PC-9 (cell line): Measurements from ENCODE around the gene COX7C. TPM values are rescaled to one million over a fixed set of nuclear protein-coding genes. Genes with fewer than 3 reads are reported as not detected.

Experiments
- BruUV-seq: library from RNA; stranded (reverse); fragments of 400-500 nt; replicated peaks from 2 replicates; lab custom pipeline; 2021; lab: Mats Ljungman, UMichigan
- CTCF ChIA-PET: fragments of 300-600 bp; sonication (Branson Sonifier 250); formaldehyde crosslinking; loops from one replicate; lab custom pipeline; 2022; ENCODE audit warnings: antibody characterized with exemption; lab: Charles Lee
- POLR2A ChIA-PET: fragments of 300-600 bp; sonication (Branson Sonifier 250); formaldehyde crosslinking; loops from one replicate; lab custom pipeline; 2022; ENCODE audit warnings: antibody characterized with exemption; ENCODE audit not compliant: unreplicated experiment; lab: Charles Lee
- DNase-seq, 2 experiments: peaks; one replicate each; pipeline versions ENCODE4 v3.0.0 to v3.0.0-alpha.2; 2015 to 2022; ENCODE audit warnings: mixed read lengths in 1 of 2
- H2AFZ ChIP-seq: fragments of 200-600 bp; sonication (generic); 2 replicates; pipeline ENCODE4 v1.8.1; 2017; ENCODE audit warnings: antibody characterized with exemption
- H3F3A ChIP-seq: fragments of 200-600 bp; sonication (generic); 2 replicates; pipeline ENCODE4 v1.8.1; 2017; ENCODE audit warnings: antibody characterized with exemption, mild to moderate bottlenecking, low read depth; ENCODE audit not compliant: insufficient read depth
- H3K27ac ChIP-seq: fragments of 200-600 bp; sonication (generic); 2 replicates; pipeline ENCODE4 v1.6.1; 2016; ENCODE audit warnings: mixed run types
- H3K27me3 ChIP-seq: fragments of 200-600 bp; sonication (generic); 2 replicates; pipeline ENCODE4 v1.6.1; 2016; ENCODE audit warnings: low read depth, mixed run types; ENCODE audit not compliant: insufficient read depth
- H3K36me3 ChIP-seq: fragments of 200-600 bp; sonication (generic); 2 replicates; pipeline ENCODE4 v1.6.1; 2016; ENCODE audit warnings: low read depth, mixed run types
- H3K4me1 ChIP-seq: fragments of 200-600 bp; sonication (generic); replicated peaks from 2 replicates; pipeline ENCODE4 v1.6.1; 2016; ENCODE audit warnings: mixed run types; ENCODE audit not compliant: insufficient read depth
- H3K4me2 ChIP-seq: fragments of 200-600 bp; sonication (generic); 2 replicates; pipeline ENCODE4 v1.6.1; 2017; ENCODE audit warnings: mixed run types
- H3K4me3 ChIP-seq: fragments of 200-600 bp; sonication (generic); 2 replicates; pipeline ENCODE4 v1.6.1; 2016; ENCODE audit warnings: mixed run types
- H3K79me2 ChIP-seq: fragments of 200-600 bp; sonication (generic); 2 replicates; pipeline ENCODE4 v1.6.1; 2017; ENCODE audit warnings: low read depth, mixed run types
- H3K9me2 ChIP-seq: fragments of 200-600 bp; sonication (generic); 2 replicates; pipeline ENCODE4 v1.8.1; 2017; ENCODE audit warnings: mild to moderate bottlenecking; ENCODE audit not compliant: insufficient read depth
- H3K9me3 ChIP-seq: fragments of 200-600 bp; sonication (generic); 2 replicates; pipeline ENCODE4 v1.8.1; 2016; ENCODE audit warnings: low read depth; ENCODE audit not compliant: insufficient read depth
- H4K20me1 ChIP-seq: fragments of 200-600 bp; sonication (generic); 2 replicates; pipeline ENCODE4 v1.8.1; 2017; ENCODE audit not compliant: insufficient read depth
- CTCF ChIP-seq: fragments of 200-600 bp; sonication (generic); conservative IDR thresholded peaks from 2 replicates; pipeline ENCODE4 v1.6.1; 2017; ENCODE audit warnings: mixed run types, antibody characterized with exemption, mild to moderate bottlenecking, moderate library complexity
- EZH2 ChIP-seq: fragments of 200-600 bp; sonication (generic); IDR thresholded peaks from 2 replicates; pipeline ENCODE4 v1.8.0; 2017; ENCODE audit warnings: antibody characterized with exemption, low read depth
- intact Hi-C: fragments of 100-400 bp; cut with micrococcal nuclease; formaldehyde crosslinking; loops from one replicate; pipeline ENCODE4 v1.10.0; 2022; ENCODE audit not compliant: unreplicated experiment
- total RNA-seq: library from RNA; stranded (reverse); gene quantifications from 2 replicates; pipeline ENCODE4 v1.2.3, GENCODE V29; 2021

COX7C gene
- total RNA-seq, 1 experiment from 2014 or later, result 489 TPM

GRCh38 chr5:86664173-86664572 is 46.4 kb downstream of the COX7C start:
- TF ChIP-seq EZH2, result no peak
- TF ChIP-seq CTCF, result no peak
- H3K4me3 ChIP-seq, result no peak overlapping the region
- intact Hi-C loops, result no loop called here
- BruUV-seq, result no TSS peak
- ChIA-PET CTCF (no interaction called here), POLR2A (no interaction called here)
- no peaks in the 10 kb centered on the region; the same call in 1 of the 2 replicates for H3K9me3 ChIP-seq
- H3K4me2 ChIP-seq, result no peak overlapping the region
- no peaks in the 10 kb centered on the region for H3K27me3 ChIP-seq
- no peaks in the 10 kb centered on the region for H3K4me1 ChIP-seq
- no peaks in the 10 kb centered on the region for H3K9me2 ChIP-seq
- no peaks in the 10 kb centered on the region for H3K79me2 ChIP-seq
- H3F3A ChIP-seq, result no peaks in the 10 kb centered on the region
- DNase-seq, result no peak
- no peaks in the 10 kb centered on the region for H3K36me3 ChIP-seq
- H4K20me1 ChIP-seq, result no peaks in the 10 kb centered on the region
- no peak overlapping the region; the same call in 1 of the 2 replicates for H2AFZ ChIP-seq
- no peak overlapping the region for H3K27ac ChIP-seq

- no peaks in the 10 kb centered on the region for H3K27me3 ChIP-seq
- DNase-seq, result no peak
- intact Hi-C loops, result no loop called here
- no TSS peak for BruUV-seq
- H3K36me3 ChIP-seq, result no peaks in the 10 kb centered on the region
- no peaks in the 10 kb centered on the region for H3F3A ChIP-seq
- TF ChIP-seq CTCF, result no peak
- no peak for TF ChIP-seq EZH2
- no peaks in the 10 kb centered on the region for H4K20me1 ChIP-seq
- no peaks in the 10 kb centered on the region for H3K79me2 ChIP-seq
- H3K4me3 ChIP-seq, result no peak overlapping the region
- no peak overlapping the region for H2AFZ ChIP-seq
- CTCF ChIA-PET, result no interaction called here
- no peaks in the 10 kb centered on the region; the same call in 1 of the 2 replicates for H3K9me3 ChIP-seq
- no peaks in the 10 kb centered on the region for H3K9me2 ChIP-seq
- H3K4me1 ChIP-seq, result no peaks in the 10 kb centered on the region
- no peak overlapping the region for H3K27ac ChIP-seq
- H3K4me2 ChIP-seq, result no peak overlapping the region
- POLR2A ChIA-PET, result no interaction called here
Measured at GRCh38 chr5:86665984-86666760, 48.4 kb downstream of the COX7C start.

- Histone ChIP-seq H3K4me1 (no peaks in the 10 kb centered on the region), H3K4me2 (no peak overlapping the region), H3K4me3 (no peak overlapping the region), H3K27ac (no peak overlapping the region), H3K27me3 (no peaks in the 10 kb centered on the region), H3K9me3 (no peaks in the 10 kb centered on the region; the same call in 1 of the 2 replicates), H3K36me3 (no peaks in the 10 kb centered on the region), H2AFZ (no peak overlapping the region), H3F3A (no peaks in the 10 kb centered on the region), H3K79me2 (no peaks in the 10 kb centered on the region), H4K20me1 (no peaks in the 10 kb centered on the region), H3K9me2 (no peaks in the 10 kb centered on the region)
- DNase-seq, result no peak
- TF ChIP-seq CTCF, result no peak
- TF ChIP-seq EZH2, result no peak
- POLR2A ChIA-PET, result no interaction called here
- no TSS peak for BruUV-seq
- intact Hi-C loops, result no loop called here
- CTCF ChIA-PET, result no interaction called here
Measured at GRCh38 chr5:86666981-86667380, 49.2 kb downstream of the COX7C start.
